ENCODE measurements around the gene ABCF3.

ABCF3 gene

GRCh38 chr3:184168363-184169120 is 17.5 kb upstream of the ABCF3 start:
- DNase-seq (ENCODE audit: low read depth) = no peak

- no peak for DNase-seq (ENCODE audit: low read depth)
Measured at GRCh38 chr3:184169896-184170875, 15.8 kb upstream of the ABCF3 start.

GRCh38 chr3:184171562-184171961 is 14.4 kb upstream of the ABCF3 start:
- no peak for DNase-seq (ENCODE audit: low read depth)

GRCh38 chr3:184172681-184173373 is 13.2 kb upstream of the ABCF3 start:
- no peak for DNase-seq (ENCODE audit: low read depth)

GRCh38 chr3:184173374-184173722 is 12.7 kb upstream of the ABCF3 start:
- no peak for DNase-seq (ENCODE audit: low read depth)

- DNase-seq (ENCODE audit: low read depth) = no peak
Measured at GRCh38 chr3:184174284-184174645, 11.7 kb upstream of the ABCF3 start.

GRCh38 chr3:184174646-184175492 is 11.1 kb upstream of the ABCF3 start, which contains the start of gene AP2M1:
TSS of gene AP2M1 (plus strand) at chr3:184174855. CDS start at chr3:184176994, 2,139 bp downstream.
- DNase-seq (ENCODE audit: low read depth) = peak; percentile 97

- no peak for DNase-seq (ENCODE audit: low read depth)
Measured at GRCh38 chr3:184175506-184175905, 10.5 kb upstream of the ABCF3 start.

GRCh38 chr3:184175981-184176376 is 10.0 kb upstream of the ABCF3 start:
- DNase-seq (ENCODE audit: low read depth) = no peak

- DNase-seq (ENCODE audit: low read depth) = no peak
Measured at GRCh38 chr3:184176377-184177330, 9.3 kb upstream of the ABCF3 start.

- DNase-seq (ENCODE audit: low read depth) = no peak
Measured at GRCh38 chr3:184177331-184177731, 8.7 kb upstream of the ABCF3 start.

GRCh38 chr3:184177767-184178306 is 8.2 kb upstream of the ABCF3 start:
- no peak for DNase-seq (ENCODE audit: low read depth)

GRCh38 chr3:184178521-184179138 is 7.4 kb upstream of the ABCF3 start:
- no peak for DNase-seq (ENCODE audit: low read depth)

GRCh38 chr3:184180165-184180564 is 5.8 kb upstream of the ABCF3 start:
- no peak for DNase-seq (ENCODE audit: low read depth)

- DNase-seq (ENCODE audit: low read depth) = no peak
Measured at GRCh38 chr3:184181596-184181995, 4.4 kb upstream of the ABCF3 start.

- no peak for DNase-seq (ENCODE audit: low read depth)
Measured at GRCh38 chr3:184183679-184184078, 2.3 kb upstream of the ABCF3 start.

GRCh38 chr3:184184546-184185230 is 1.3 kb upstream of the ABCF3 start:
- no peak for DNase-seq (ENCODE audit: low read depth)

GRCh38 chr3:184185461-184186183 is 377 bp upstream of the ABCF3 start:
- peak; percentile 100 for DNase-seq (ENCODE audit: low read depth)

- no peak for DNase-seq (ENCODE audit: low read depth)
Measured at GRCh38 chr3:184186902-184187207, 856 bp downstream of the ABCF3 start.
